ENCODE data around the gene NDNF. TPM values are rescaled to one million over a fixed set of nuclear protein-coding genes. Genes with fewer than 3 reads are reported as not detected.

The NDNF gene
- total RNA-seq, 2 donors from 2014 or later, result 2.0 to 4.6 TPM

Other genes with a start within 250 kb of the NDNF start
- 10 to 100 TPM; 16.3 to 19.4 TPM for gene PRDM5, start 149.8 kb downstream of the NDNF start, total RNA-seq
- gene TNIP3, start 91.8 kb upstream of the NDNF start, total RNA-seq, result under 1 TPM in 1 of 2 donors, not detected in 1; 0.19 TPM

All from posterior vena cava (tissue), 2 donors.